ENCODE data around the gene CFAP46.

- TF ChIP-seq POLR2A (IDR thresholded peaks at IDR 0.05), result no peak
- TF ChIP-seq CTCF (IDR thresholded peaks at IDR 0.05), result no peak
- TF ChIP-seq POLR2AphosphoS5 (IDR thresholded peaks at IDR 0.05), result no peak
Observed at GRCh38 chr10:132762267-132762666, 180.1 kb downstream of the CFAP46 start.

Measured in upper lobe of left lung (tissue), 4 donors.